ENCODE results near the gene ZSWIM1. TPM values are rescaled to one million over a fixed set of nuclear protein-coding genes. Genes with fewer than 3 reads are reported as not detected.
A peak's percentile ranks its signal among the peaks of the same experiment; 100 is the strongest.
"Not testable (repeated sequence)": the region's sequence is repeated elsewhere in the genome, so short reads cannot be mapped to it uniquely, and the experiment has no call there.

The ZSWIM1 gene
- total RNA-seq, 1 donor from 2014 or later: 10.1 TPM

DNA sequence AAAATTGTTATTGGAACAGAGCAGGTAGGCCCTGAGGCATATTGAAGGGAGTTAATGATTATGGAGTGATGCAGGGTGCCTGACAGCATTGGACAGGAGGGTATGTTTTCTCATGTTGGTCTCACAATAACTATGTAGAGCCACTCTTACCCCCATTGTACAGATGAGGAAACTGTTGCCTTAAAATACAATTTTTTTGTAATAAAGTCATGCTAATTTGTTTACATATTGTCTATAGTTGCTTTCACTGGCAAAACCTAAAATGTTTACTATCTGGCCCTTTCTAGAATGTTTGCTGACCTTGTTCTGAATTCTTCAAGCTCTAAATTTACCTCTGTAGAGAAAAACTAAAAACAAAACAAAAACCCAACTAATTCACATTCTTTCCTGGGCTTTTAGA lies 29.5 kb upstream of the ZSWIM1 start:
- ATAC-seq (ENCODE audit: poor library complexity) (no peak), DNase-seq (no peak)
- intact Hi-C loops (cut with DNase I): no loop called here

- no peak for DNase-seq
- ATAC-seq (ENCODE audit: poor library complexity): no peak
- intact Hi-C loops (cut with DNase I): no loop called here
These were observed 28.7 kb upstream of the ZSWIM1 start for GRCh38 chr20:45852326-45852725.

GRCh38 chr20:45853484-45853883 lies 27.5 kb upstream of the ZSWIM1 start:
- intact Hi-C loops (cut with DNase I): no loop called here
- DNase-seq (no peak), ATAC-seq (ENCODE audit: poor library complexity) (no peak)

GRCh38 chr20:45857114-45857881 lies 23.7 kb upstream of the ZSWIM1 start, which contains the start of the genes ACOT8 and ZSWIM3:
Gene ACOT8 (minus strand): TSS chr20:45857392. CDS start chr20:45857315, 77 bp downstream.
Gene ZSWIM3 (plus strand): TSS chr20:45857614. CDS start chr20:45857826, 212 bp downstream.
- ATAC-seq (ENCODE audit: poor library complexity) (peak; percentile 99), DNase-seq (peak; percentile 93)
- intact Hi-C loops (cut with DNase I): no loop called here

DNA sequence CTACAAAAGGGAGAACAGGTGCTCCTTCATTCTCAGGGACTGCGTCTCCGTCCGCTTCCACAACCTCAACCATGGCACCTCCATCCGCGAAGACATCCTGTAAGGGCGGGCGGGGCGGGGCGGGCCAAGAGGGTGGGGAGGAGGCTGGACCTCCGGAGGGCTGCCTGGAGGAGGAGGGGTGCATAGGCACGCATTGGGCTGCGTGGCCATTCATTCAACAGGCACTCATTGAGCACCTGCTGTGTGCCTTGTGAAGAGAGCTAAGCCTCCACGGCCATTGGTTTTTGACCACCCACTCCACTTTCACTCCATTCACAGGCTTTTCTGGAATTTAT lies 23.2 kb upstream of the ZSWIM1 start:
- DNase-seq (no peak), ATAC-seq (ENCODE audit: poor library complexity) (no peak)
- intact Hi-C loops (cut with DNase I): no loop called here

DNA sequence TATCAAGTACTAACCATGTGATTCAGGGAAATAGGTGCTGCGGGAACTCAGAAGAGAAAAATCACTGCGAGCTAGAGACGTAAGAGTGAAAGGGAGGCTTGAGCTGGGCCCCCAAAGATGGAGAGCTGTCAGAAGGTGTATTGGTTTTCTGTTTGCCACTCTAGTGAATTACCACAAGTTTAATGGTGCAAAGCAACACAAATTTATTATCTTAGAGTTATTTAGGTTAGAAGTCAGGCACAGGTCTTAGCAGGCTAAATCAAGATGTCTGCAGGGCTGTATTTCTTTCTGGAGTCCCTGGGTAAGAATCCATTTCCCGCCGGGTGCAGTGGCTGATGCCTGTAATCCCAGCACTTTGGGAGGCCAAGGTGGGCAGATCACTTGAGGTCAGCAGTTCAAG lies 21.1 kb upstream of the ZSWIM1 start:
- no peak for DNase-seq
- ATAC-seq (ENCODE audit: poor library complexity): no peak
- intact Hi-C loops (cut with DNase I): no loop called here

- no peak for DNase-seq
- intact Hi-C loops (cut with DNase I): no loop called here
- no peak for ATAC-seq (ENCODE audit: poor library complexity)
These were observed 20.3 kb upstream of the ZSWIM1 start for GRCh38 chr20:45860560-45861220.

DNA sequence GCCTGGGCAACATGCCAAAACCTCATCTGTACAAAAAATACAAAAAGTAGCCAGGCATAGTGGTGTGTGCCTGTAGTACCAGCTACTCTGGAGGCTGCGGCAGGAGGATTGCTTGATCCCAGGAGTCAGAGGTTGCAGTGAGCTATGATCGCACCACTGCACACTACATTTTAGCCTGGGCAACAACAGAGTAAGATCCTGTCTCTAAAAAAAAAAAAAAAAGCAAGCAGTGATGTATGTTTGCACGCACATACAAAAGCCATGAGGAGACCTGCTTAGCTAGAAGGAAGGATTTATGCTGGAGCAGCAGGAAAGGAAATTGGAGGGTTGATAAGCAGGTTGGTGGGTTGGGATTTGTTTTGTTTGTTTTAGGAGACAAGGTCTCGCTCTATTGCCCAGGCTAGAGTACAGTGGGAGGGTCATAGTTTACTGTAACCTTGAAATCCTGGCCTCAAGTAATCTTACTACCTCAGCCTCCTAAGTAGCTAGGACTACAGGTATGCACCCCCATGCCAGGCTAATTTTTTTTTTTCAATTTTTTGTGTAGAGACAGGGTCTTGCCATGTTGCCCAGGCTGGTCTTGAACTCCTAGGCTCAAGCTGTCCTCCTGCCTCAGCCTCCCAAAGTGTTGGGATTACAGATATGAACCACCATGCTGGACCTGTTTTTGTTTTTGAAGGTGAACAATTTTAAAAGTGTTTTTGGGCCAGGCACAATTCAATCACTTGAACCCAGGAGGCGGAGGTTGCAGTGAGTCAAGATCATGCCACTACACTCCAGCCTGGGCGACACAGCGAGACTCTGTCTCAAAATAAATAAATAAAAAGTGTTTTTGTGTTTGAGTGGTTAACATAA lies 19.6 kb upstream of the ZSWIM1 start:
- DNase-seq: no peak
- ATAC-seq (ENCODE audit: poor library complexity): no peak
- intact Hi-C loops (cut with DNase I): no loop called here

- no peak for ATAC-seq (ENCODE audit: poor library complexity)
- no peak for DNase-seq
- intact Hi-C loops (cut with DNase I): no loop called here
These were observed 17.2 kb upstream of the ZSWIM1 start for GRCh38 chr20:45863543-45864470.

GRCh38 chr20:45866454-45866853 lies 14.6 kb upstream of the ZSWIM1 start:
- no peak for ATAC-seq (ENCODE audit: poor library complexity)
- intact Hi-C loops (cut with DNase I): no loop called here
- DNase-seq: no peak

DNA sequence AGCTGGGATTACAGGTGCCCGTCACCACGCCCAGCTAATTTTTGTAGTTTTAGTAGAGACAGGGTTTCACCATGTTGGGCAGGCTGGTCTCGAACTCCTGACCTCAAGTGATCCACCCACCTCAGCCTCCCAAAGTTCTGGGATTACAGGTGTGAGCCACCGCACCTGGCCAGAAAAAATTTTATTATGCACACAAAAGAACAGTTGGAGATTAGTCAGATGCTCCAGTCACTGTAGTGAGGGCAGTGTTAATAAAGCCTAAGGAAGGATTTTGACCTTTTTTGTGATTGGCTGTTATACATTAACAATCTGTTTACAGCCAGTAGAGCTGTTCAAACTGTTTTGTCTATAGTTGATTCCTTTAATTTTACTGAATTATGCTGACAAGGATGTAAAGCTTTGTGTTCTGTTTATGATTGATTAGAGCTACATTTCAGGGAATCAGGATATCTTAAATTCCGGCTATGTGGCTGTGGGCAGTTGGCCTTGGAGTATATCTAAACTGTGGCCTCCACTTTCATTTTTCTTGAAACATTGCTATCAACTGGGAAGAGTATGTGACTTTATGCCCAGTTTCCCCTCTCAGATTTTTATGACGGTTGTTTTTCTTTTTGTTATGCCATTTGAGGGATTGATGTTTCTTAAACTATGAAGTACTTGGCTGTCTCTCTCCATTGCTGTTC lies 13.8 kb upstream of the ZSWIM1 start:
- ATAC-seq (ENCODE audit: poor library complexity) (no peak), DNase-seq (no peak)
- intact Hi-C loops (cut with DNase I): no loop called here

- DNase-seq (no peak), ATAC-seq (ENCODE audit: poor library complexity) (no peak)
- intact Hi-C loops (cut with DNase I): no loop called here
These were observed 13.2 kb upstream of the ZSWIM1 start for GRCh38 chr20:45867819-45868176.

DNA sequence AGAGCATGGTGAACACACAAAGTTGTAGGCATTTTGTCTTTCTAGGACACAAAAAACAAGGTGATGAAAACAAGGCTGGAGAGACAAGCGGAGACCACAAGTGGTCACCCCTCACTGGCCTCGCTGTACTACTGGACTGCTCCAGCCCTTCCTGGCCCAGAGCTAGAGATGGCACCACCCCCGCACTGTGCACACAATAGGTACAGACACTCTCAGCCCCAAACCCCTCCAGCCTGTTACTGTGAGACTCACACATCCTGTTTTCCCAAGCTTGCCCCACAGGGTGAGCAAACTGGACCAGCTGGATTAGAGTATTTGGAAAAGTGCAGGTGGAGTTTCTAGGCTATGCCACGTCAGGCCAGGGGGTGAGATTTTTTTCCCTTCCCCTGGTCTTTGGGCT lies 8.4 kb upstream of the ZSWIM1 start:
- DNase-seq: no peak
- no peak for ATAC-seq (ENCODE audit: poor library complexity)
- intact Hi-C loops (cut with DNase I): no loop called here

- ATAC-seq (ENCODE audit: poor library complexity): no peak
- DNase-seq: no peak
- intact Hi-C loops (cut with DNase I): no loop called here
These were observed 7.5 kb upstream of the ZSWIM1 start for GRCh38 chr20:45873409-45874103.

DNA sequence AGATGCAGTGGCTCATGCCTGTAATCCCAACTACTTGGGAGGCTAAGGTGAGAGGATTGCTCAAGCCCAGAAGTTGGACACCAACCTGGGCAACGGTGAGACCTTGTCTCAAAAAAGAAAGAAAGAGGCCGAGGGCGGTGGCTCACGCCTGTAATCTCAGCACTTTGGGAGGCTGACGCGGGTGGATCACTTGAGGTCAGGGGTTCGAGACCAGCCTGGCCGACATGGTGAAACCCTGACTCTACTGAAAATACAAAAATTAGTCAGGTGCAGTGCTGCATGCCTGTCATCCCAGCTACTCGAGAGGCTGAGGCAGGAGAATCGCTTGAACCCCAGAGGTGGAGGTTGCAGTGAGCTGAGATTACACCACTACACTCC lies 6.9 kb upstream of the ZSWIM1 start:
- not testable (repeated sequence) for ATAC-seq (ENCODE audit: poor library complexity)

DNA sequence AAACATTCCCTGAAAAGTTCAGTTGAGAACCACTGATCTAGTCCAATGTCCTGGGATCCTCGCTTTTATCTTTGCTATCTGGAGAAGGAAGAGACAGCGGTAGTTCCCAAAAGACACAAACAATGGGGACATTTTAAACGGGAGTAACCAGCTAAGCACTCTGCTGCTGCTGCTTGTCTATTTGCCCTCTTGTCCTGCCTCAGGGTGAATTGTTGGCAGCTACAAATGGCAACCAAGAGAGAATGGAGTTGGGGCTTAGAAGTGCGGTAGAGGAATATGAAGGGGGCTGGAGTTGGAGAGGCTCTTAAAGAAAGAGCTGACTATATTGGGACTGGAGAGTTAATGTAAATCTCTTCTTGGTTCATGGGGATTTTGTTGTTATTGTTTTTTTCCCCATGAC lies 6.5 kb upstream of the ZSWIM1 start:
- intact Hi-C loops (cut with DNase I): no loop called here
- no peak for DNase-seq
- no peak for ATAC-seq (ENCODE audit: poor library complexity)

More for the DNA sequence above, 6.9 kb upstream of the ZSWIM1 start:
- intact Hi-C loops (cut with DNase I); DNase-seq: not testable (repeated sequence)

- peak; percentile 5 for ATAC-seq (ENCODE audit: poor library complexity)
- DNase-seq: no peak
- intact Hi-C loops (cut with DNase I): no loop called here
These were observed 2.8 kb upstream of the ZSWIM1 start for GRCh38 chr20:45878076-45878761.
